Esophagus squamous epithelium (tissue), 4 donors: Measurements from ENCODE around the gene KLHDC8A.
"Not testable (repeated sequence)": the region's sequence is repeated elsewhere in the genome, so short reads cannot be mapped to it uniquely, and the experiment has no call there.

ENCODE experiments used
- POLR2A ChIP-seq, 4 donors: fragments of 450-650 bp; IDR thresholded peaks; one replicate each; pipeline ENCODE4 v1.6.1; 2017; ENCODE audit warnings: antibody characterized with exemption in 4 of 4, mild to moderate bottlenecking in 4 of 4, moderate library complexity in 3 of 4
- TF ChIP-seq, protein P1 (sequence below), 6 experiments: fragments of 450-650 bp in 4 of 6; fragments of 200-600 bp in 2 of 6; sonication (generic) in 2 of 6; IDR thresholded peaks; one replicate each; pipeline ENCODE4 v1.5.1; 2016 to 2019; ENCODE audit warnings: antibody characterized with exemption in 6 of 6, mild to moderate bottlenecking in 4 of 6, moderate library complexity in 4 of 6

DNA sequence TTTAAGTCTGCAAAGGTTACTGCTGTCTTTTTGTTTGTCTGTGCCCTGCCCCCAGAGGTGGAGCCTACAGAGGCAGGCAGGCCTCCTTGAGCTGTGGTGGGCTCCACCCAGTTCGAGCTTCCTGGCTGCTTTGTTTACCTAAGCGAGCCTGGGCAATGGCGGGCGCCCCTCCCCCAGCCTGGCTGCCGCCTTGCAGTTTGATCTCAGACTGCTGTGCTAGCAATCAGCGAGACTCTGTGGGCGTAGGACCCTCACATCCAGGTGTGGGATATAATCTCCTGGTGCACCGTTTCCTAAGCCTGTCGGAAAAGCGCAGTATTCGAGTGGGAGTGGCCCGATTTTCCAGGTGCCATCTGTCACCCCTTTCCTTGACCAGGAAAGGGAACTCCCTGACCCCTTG, 49.5 kb upstream of the KLHDC8A start:
- TF ChIP-seq, protein P1, sequence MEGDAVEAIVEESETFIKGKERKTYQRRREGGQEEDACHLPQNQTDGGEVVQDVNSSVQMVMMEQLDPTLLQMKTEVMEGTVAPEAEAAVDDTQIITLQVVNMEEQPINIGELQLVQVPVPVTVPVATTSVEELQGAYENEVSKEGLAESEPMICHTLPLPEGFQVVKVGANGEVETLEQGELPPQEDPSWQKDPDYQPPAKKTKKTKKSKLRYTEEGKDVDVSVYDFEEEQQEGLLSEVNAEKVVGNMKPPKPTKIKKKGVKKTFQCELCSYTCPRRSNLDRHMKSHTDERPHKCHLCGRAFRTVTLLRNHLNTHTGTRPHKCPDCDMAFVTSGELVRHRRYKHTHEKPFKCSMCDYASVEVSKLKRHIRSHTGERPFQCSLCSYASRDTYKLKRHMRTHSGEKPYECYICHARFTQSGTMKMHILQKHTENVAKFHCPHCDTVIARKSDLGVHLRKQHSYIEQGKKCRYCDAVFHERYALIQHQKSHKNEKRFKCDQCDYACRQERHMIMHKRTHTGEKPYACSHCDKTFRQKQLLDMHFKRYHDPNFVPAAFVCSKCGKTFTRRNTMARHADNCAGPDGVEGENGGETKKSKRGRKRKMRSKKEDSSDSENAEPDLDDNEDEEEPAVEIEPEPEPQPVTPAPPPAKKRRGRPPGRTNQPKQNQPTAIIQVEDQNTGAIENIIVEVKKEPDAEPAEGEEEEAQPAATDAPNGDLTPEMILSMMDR (IDR thresholded peaks at IDR 0.05) = not testable (repeated sequence)
- not testable (repeated sequence) for TF ChIP-seq POLR2A (IDR thresholded peaks at IDR 0.05)
